Measurements from ENCODE around the gene GNB3.
A peak's percentile ranks its signal among the peaks of the same experiment; 100 is the strongest.

The GNB3 gene

GRCh38 chr12:6840761-6841515 lies at the start of gene GNB3:
TSS of gene GNB3 (plus strand) at chr12:6840925. CDS start at chr12:6841288, 363 bp downstream.
- DNase-seq = no peak

- DNase-seq = no peak
Observed at GRCh38 chr12:6791931-6792520, 48.7 kb upstream of the GNB3 start.

- peak; percentile 14 to 36 for DNase-seq
Observed at GRCh38 chr12:6792522-6793201, 48.1 kb upstream of the GNB3 start.

- no peak for DNase-seq
Observed at GRCh38 chr12:6795088-6795487, 45.6 kb upstream of the GNB3 start.

DNA sequence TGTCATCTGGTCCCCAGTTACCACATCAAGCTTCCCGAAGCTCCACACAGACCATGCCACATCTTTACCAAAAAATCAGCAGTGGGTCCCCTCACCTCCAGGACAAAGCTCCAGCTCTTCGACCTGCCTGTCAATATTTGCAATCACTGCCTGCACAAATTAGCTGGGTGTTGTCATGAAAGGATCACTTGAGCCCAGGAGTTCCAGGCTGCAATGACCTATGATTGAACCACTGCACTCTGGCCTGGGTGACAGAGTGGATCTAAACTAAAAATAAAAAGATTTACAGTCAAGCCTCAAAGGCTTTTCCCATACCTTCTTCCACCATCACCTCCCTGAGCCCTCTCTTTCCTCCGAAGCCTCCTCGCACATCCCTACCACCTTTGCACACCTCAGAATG lies 44.1 kb upstream of the GNB3 start:
- no peak for DNase-seq

DNA sequence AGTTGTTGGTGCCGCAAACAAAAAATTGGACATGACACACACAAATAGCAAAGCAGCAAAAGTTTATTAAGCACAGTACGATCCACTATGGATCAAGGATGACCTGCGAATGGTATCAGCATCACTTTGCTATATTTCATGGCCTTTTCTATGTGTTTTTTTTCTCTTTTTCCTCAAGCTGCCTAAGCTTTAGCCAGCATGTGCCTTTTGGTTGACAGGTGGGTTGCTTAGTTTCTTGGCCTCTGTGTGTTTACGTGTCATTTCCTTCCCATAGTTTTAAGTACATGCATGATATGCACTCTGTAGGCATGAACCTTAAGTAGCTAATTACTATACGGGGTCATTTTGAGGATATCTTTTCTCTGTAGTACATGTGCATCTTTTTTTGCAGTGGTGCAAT lies 41.6 kb upstream of the GNB3 start:
- no peak for DNase-seq

DNA sequence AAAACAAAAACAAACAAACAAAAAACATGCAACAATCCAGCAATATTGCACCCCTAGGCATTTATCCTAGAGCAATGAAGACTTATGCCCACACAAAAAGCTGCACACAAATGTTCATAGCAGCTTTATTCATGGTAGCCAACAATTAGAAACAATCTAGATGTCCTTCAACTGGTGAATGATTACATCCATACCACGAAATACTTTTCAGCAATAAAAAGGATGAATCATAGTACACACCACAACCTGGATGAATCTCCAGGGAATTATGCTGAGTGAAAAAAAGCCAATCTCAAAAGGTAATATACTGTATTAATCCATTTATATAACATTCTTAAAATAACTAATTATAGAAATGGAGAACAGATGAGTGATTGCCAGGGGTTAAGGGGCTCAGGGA lies 33.6 kb upstream of the GNB3 start:
- DNase-seq = no peak

DNA sequence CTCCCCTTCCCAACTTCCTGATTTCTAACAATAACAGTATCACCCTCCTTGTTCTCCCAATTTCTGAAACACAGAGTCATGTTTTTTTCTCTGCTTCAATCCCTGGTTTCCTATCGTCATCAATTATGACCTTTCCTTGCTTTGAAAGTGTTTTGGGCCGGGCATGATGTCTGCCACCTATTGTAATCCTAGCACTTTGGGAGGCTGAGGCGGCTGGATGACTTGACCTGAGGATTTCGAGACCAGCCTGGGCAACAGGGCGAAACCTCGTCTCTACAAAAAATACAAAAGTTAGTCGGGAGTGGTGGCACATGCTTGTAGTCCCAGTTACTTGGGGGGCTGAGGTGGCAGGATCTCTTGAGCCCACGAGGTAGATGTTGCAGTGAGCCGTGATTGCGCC lies 31.7 kb upstream of the GNB3 start:
- DNase-seq = no peak

DNA sequence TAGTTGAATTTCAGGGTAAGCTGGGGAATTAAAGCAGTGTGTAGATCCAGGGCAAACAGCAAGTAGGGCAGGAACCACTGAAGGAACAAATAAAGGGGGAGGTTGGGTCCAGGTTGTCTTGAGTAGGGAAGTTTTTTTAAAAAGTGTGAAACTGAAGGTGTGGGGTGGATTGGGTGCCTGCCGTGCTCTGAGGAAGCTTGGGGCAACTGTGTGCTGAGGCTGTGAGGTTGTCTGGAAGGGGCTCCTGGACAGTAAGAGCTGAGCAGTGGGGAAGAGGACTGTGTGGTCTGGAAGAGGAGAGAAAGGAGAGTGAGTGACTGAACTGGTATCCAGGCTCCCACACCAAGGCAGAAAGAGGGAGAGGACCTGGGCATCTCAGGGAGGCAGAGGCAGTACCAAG lies 30.0 kb upstream of the GNB3 start:
- DNase-seq = no peak

DNA sequence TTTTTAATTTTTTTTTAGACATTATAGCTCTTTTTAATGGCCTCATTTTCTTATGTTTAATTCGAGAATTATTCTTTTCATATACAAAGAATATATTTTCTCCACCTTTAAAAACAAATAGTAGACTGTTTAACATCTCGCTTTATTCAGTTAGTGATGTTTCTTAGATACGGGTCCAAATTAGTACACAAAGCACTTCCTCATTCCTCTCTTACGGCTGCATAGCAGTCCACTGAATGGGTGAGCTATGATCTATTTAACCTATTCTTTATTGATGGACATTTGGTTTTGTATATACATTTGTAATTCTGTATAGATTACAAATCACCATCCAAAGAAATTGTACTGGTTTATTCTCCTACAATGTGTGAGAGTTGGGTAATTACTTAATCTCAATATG lies 27.4 kb upstream of the GNB3 start:
- no peak for DNase-seq

DNA sequence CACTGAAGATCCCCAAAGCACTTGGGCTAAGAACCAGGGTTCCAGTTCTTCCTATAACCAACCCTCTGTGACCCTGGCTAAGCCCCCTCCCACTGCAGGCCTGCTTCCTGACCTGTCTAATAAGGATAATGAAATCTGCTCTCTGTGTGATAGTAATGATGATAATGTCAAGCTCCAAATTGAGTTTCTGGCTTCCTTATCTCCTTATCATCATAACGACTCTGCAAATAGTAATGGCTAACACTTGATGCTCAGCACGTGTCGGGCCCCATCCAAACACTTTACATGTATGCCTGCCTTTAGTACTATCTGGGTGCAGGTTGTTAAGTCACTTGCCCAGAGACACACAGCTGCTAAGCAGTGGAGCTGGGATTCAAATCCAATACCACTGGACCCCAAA lies 24.1 kb upstream of the GNB3 start:
- DNase-seq = no peak

DNA sequence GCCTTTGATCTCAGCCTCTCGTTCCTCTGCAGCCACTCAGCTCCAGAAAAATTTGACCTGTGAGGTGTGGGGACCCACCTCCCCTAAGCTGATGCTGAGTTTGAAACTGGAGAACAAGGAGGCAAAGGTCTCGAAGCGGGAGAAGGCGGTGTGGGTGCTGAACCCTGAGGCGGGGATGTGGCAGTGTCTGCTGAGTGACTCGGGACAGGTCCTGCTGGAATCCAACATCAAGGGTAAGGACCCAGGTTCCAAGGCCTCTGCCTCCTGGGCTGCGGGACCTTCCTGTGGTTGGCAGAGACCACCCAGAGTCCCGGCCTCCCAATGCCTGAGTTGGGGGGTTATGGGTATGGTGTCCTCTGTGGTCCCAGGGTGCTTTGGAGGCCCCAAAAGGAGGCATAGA lies 23.6 kb upstream of the GNB3 start:
- no peak for DNase-seq

GRCh38 chr12:6817662-6818157 lies 23.0 kb upstream of the GNB3 start:
- DNase-seq = no peak

DNA sequence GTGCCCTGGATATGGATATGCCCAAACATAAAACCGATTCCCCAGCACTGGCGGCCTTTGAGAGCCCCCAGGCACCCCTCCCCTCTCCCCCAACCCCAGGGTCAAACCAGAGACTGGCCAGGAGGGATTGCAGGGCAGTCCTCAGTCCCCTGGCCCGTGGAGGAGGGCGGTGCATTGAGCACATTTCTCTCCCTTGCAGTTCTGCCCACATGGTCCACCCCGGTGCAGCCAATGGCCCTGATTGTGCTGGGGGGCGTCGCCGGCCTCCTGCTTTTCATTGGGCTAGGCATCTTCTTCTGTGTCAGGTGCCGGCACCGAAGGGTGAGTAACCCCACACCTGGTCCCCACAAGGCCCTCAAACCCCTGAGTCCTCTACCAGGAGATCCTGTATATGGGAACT lies 22.5 kb upstream of the GNB3 start:
- DNase-seq = no peak

DNA sequence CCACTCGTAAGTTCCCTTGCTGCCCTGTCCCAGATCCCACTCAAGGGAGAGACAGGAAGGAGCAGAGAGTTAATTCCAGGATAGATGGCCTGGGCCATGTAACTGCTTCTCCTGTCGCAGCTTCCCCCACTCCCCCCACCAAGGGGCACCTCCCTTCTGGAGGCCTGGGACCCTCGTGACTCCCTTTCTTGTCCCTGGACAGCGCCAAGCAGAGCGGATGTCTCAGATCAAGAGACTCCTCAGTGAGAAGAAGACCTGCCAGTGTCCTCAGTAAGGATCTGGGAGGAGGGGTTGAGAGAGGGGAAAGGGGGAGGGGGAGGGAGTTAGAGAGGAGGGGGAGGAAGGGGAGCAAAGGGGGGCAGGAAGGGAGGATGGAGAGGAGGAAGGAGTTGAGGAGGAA lies 22.1 kb upstream of the GNB3 start:
- DNase-seq = no peak

DNA sequence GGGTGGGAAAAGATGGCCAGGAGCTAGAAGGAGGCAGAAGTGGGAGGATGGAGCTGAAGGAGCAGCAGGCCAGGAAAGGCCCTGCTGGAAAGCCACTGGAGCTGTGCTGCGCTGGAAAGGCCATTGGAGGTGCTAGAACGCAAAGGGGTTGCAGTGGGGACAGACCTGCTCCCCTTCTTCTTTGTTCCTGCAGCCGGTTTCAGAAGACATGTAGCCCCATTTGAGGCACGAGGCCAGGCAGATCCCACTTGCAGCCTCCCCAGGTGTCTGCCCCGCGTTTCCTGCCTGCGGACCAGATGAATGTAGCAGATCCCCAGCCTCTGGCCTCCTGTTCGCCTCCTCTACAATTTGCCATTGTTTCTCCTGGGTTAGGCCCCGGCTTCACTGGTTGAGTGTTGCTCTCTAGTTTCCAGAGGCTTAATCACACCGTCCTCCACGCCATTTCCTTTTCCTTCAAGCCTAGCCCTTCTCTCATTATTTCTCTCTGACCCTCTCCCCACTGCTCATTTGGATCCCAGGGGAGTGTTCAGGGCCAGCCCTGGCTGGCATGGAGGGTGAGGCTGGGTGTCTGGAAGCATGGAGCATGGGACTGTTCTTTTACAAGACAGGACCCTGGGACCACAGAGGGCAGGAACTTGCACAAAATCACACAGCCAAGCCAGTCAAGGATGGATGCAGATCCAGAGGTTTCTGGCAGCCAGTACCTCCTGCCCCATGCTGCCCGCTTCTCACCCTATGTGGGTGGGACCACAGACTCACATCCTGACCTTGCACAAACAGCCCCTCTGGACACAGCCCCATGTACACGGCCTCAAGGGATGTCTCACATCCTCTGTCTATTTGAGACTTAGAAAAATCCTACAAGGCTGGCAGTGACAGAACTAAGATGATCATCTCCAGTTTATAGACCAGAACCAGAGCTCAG lies 21.4 kb upstream of the GNB3 start:
- DNase-seq = no peak

- DNase-seq = no peak
Observed at GRCh38 chr12:6820166-6820565, 20.6 kb upstream of the GNB3 start.

GRCh38 chr12:6821591-6822425 lies 18.9 kb upstream of the GNB3 start, which contains the start of gene GPR162:
TSS of gene GPR162 (plus strand) at chr12:6821821. CDS start at chr12:6823899, 2,078 bp downstream.
- peak; percentile 57 to 64 for DNase-seq

DNA sequence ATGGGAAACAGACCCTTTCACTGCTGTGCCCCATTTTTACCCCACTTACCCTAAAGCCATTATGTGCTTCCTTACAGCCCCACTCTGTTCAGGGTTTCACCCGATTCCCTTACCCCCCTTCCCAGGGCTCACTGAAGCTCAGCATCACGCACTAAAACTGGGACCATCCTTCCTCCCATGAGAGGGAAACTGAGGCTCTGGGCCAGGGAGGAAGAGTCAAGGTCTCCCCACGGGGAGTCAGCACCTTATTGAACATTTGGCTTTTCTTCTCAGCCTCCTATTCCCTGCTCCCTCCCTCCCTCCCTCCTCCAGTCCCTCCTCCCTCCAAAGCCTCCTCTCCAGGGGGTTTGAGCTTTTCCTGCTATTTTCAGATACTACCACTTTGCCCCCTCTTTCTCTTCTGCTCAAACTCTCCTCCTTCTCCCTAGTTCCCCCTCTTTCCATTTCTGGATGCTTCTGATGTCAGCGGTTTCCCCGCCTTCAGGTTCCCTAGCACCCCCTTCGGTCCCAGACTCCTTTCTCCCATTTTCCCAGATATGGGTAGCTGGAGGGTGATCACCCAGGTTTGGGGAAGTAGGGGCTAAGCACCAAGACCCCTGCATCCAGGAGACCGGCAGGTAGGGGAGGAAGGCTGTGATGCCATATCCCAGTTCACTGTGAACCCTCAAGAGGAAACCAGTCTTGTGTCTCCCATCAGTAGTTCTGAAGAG lies 18.1 kb upstream of the GNB3 start:
- DNase-seq = peak in 1 of 2 donors; percentile 15

DNA sequence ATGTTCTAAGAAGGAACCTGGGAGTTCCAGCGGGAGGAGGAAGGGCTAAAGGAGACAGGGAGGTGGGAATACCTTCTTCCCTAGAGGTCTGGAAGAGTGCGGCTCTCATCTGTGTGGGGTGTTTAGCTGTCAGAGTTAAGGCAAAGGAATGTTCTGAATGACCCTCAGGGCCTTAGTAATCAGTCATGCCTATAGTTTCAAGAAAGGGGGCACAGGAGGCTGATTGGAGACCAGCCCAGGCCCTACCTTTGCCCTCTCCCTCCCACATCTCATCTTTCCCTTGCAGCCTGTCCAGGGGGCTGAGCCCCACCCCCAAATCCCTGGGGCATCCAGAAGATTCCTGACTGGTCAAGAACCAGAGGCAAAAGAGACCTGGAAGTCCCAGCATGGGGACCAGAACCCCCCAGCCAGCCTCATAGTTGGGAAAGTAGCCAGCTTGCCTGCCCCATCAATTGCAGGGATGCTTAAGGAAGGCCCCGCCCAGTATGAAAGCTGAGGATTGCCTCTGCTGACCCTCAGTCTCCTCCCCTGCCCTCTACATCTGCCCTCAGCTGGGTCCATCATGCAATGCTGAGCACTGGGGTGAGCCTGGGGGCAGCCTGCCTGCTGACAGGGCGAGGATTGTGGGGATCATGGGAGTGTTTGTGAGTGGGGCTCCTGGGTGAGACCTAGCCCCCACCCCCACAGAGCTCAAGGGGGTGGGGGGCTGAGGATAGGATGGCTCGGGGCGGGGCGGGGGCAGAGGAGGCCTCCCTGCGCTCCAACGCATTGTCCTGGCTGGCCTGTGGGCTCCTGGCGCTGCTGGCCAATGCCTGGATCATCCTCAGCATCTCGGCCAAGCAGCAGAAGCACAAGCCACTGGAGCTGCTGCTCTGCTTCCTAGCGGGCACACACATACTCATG lies 17.3 kb upstream of the GNB3 start:
- DNase-seq = no peak

Data from hippocampal formation (tissue), 2 donors.